Measurements from ENCODE around the gene PIR. TPM values are rescaled to one million over a fixed set of nuclear protein-coding genes. Genes with fewer than 3 reads are reported as not detected.
A peak's percentile ranks its signal among the peaks of the same experiment; 100 is the strongest.

PIR gene
- total RNA-seq, 1 experiment from 2014 or later, result 29.7 TPM

DNA sequence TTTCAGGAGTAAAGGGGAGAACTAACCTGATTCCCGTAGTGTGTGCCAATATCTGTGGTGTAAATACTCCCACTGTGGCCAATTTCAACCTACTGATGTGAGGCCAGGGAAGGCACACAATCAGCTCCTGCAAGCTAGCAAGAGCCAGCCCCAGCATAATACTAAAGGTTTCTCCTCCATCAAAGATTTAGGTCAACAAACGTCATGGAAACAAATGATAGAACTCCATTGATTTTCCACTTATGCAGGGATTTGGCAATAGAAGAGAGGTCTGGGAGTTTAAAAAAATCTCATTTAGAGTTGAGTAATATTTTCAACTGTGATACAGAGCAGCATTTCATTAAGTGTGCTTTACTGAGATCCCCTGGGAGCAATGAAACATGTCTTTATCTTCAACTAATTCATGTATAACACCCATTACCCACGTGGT, 93.2 kb downstream of the PIR start:
- no peak overlapping the region for H3K27ac ChIP-seq (ENCODE audit: insufficient read length, low read depth, low read length)
- DNase-seq, result no peak
- H4K8ac ChIP-seq (replicated peaks; ENCODE audit: insufficient read length, low read depth, low read length), result no peak overlapping the region
- peaks cover 19 to 23% of the 10 kb centered on the region in 2 experiments for H3K4me1 Mint-ChIP-seq
- H3K79me1 ChIP-seq (ENCODE audit: insufficient read depth, low read depth, low read length, poor library complexity, severe bottlenecking), result no peaks in the 10 kb centered on the region
- H4K5ac ChIP-seq (ENCODE audit: insufficient read length, low read depth, low read length), result no peak overlapping the region
- H3K36me3 Mint-ChIP-seq (ENCODE audit: insufficient read depth in 1 of 3, low read depth in 3 of 3), result peaks cover 0 to 9% (median 7%) of the 10 kb centered on the region in 3 experiments; a peak in 5 of 7 replicates
- H2BK120ac ChIP-seq (ENCODE audit: low read depth, low read length, poor library complexity, severe bottlenecking), result no peak overlapping the region
- H4K20me1 ChIP-seq (ENCODE audit: control insufficient read depth, insufficient read depth, insufficient read length), result no peaks in the 10 kb centered on the region
- no peak overlapping the region for H3K9ac ChIP-seq (ENCODE audit: extremely low read depth, insufficient read length, low read length)
- no peak overlapping the region for H3K23ac ChIP-seq (ENCODE audit: insufficient read length, low read depth, low read length)
- H3K27me3 ChIP-seq (ENCODE audit: insufficient read depth, low read length), result no peaks in the 10 kb centered on the region
- H3K4me2 ChIP-seq (ENCODE audit: insufficient read depth, insufficient read length, low read length), result no peak overlapping the region
- no peak overlapping the region for H3K4me3 Mint-ChIP-seq
- WGBS (ENCODE audit: extremely low coverage, insufficient read length, low lambda C conversion rate), result no CpG with 5 or more reads among the region's 3 CpGs
- H3K27me3 Mint-ChIP-seq (ENCODE audit: low read depth), result no peaks in the 10 kb centered on the region
- no peak overlapping the region for H2BK20ac ChIP-seq (ENCODE audit: low read depth, low read length, poor library complexity, severe bottlenecking)
- H4K91ac ChIP-seq (ENCODE audit: insufficient read length, low read depth, low read length), result no peak overlapping the region
- H3K18ac ChIP-seq (ENCODE audit: insufficient read length, low read depth, low read length), result no peak overlapping the region
- H3T11ph ChIP-seq (ENCODE audit: low read length), result no peak overlapping the region
- no peaks in the 10 kb centered on the region for H3K9me3 ChIP-seq (ENCODE audit: control insufficient read depth, low read depth, low read length)
- H2BK5ac ChIP-seq (ENCODE audit: insufficient read length, low read length), result no peak overlapping the region
- TF ChIP-seq, protein P1, sequence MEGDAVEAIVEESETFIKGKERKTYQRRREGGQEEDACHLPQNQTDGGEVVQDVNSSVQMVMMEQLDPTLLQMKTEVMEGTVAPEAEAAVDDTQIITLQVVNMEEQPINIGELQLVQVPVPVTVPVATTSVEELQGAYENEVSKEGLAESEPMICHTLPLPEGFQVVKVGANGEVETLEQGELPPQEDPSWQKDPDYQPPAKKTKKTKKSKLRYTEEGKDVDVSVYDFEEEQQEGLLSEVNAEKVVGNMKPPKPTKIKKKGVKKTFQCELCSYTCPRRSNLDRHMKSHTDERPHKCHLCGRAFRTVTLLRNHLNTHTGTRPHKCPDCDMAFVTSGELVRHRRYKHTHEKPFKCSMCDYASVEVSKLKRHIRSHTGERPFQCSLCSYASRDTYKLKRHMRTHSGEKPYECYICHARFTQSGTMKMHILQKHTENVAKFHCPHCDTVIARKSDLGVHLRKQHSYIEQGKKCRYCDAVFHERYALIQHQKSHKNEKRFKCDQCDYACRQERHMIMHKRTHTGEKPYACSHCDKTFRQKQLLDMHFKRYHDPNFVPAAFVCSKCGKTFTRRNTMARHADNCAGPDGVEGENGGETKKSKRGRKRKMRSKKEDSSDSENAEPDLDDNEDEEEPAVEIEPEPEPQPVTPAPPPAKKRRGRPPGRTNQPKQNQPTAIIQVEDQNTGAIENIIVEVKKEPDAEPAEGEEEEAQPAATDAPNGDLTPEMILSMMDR (conservative IDR thresholded peaks at IDR 0.05), result no peak
- H3K23me2 ChIP-seq (ENCODE audit: insufficient read length, low read depth, low read length, poor library complexity, severe bottlenecking), result no peaks in the 10 kb centered on the region
- no peak overlapping the region for H2BK15ac ChIP-seq (ENCODE audit: low read depth, low read length)
- no peaks in the 10 kb centered on the region for H3K79me2 ChIP-seq (ENCODE audit: insufficient read depth, low read length)
- H2AK5ac ChIP-seq (ENCODE audit: insufficient read length, low read length), result no peak overlapping the region
- no peak overlapping the region for H3K14ac ChIP-seq (ENCODE audit: insufficient read depth, low read length)
- no peak overlapping the region for H3K56ac ChIP-seq (ENCODE audit: insufficient read length, low read depth, low read length)
- H2AFZ ChIP-seq (ENCODE audit: low read length), result no peak overlapping the region
- no peak overlapping the region for H3K4ac ChIP-seq (ENCODE audit: low read depth, low read length)
- H3K9me3 Mint-ChIP-seq, result no peaks in the 10 kb centered on the region
- no peak overlapping the region for H2BK12ac ChIP-seq (ENCODE audit: insufficient read length, low read depth, low read length)
- H3K4me1 ChIP-seq (ENCODE audit: insufficient read depth, low read length), result peaks cover 5% of the 10 kb centered on the region
- 0 out of 7 replicates have a peak overlapping the region, but pooled peaks of 1 of the 3 experiments have one; percentile 11 for H3K27ac Mint-ChIP-seq

Measured in H9 (cell line).